Left kidney (tissue), 8 donors: ENCODE results near the gene STXBP2. TPM values are rescaled to one million over a fixed set of nuclear protein-coding genes. Genes with fewer than 3 reads are reported as not detected.

ENCODE experiments used
- DNase-seq: peaks from one replicate; pipeline ENCODE4 v3.0.0-alpha.2; 2013
- long read RNA-seq, 8 donors: transcript quantifications; one replicate each; lab custom pipeline, GENCODE V29; 2026
- polyA plus RNA-seq: library from polyadenylated mRNA; unstranded; fragments of 120-200 nt; gene quantifications from one replicate; pipeline ENCODE4 v1.2.1, GENCODE V29; 2013; ENCODE audit not compliant: insufficient read length

The STXBP2 gene
- 74.5 TPM for polyA plus RNA-seq
- long read RNA-seq, donor 1, transcript STXBP2-221 (4 exons, 716 nt) = minor isoform, 6 of 19 reads
- long read RNA-seq, donor 1, transcript STXBP2-201 (19 exons, 1,876 nt) = major isoform, 12 of 19 reads
- long read RNA-seq, donor 1, partial matches to known transcripts = 0 of 19 reads
- long read RNA-seq, donor 1, other reads (novel, unspliced or antisense) = 0 of 19 reads
- long read RNA-seq, donor 2, partial matches to known transcripts = 0 of 6 reads
- long read RNA-seq, donor 2, other reads (novel, unspliced or antisense) = 0 of 6 reads
- long read RNA-seq, donor 3, transcript STXBP2-201 (19 exons, 1,876 nt) = major isoform, 8 of 10 reads
- long read RNA-seq, donor 3, partial matches to known transcripts = 0 of 10 reads
- long read RNA-seq, donor 3, other reads (novel, unspliced or antisense) = 0 of 10 reads
- long read RNA-seq, donor 4, partial matches to known transcripts = 0 of 2 reads
- long read RNA-seq, donor 4, other reads (novel, unspliced or antisense) = 0 of 2 reads
- long read RNA-seq, donor 5, transcript STXBP2-201 (19 exons, 1,876 nt) = major isoform, 18 of 23 reads
- long read RNA-seq, donor 5, partial matches to known transcripts = 0 of 23 reads
- long read RNA-seq, donor 5, other reads (novel, unspliced or antisense) = 0 of 23 reads
- long read RNA-seq, donor 6, transcript STXBP2-201 (19 exons, 1,876 nt) = major isoform, 16 of 17 reads
- long read RNA-seq, donor 6, partial matches to known transcripts = 0 of 17 reads
- long read RNA-seq, donor 6, other reads (novel, unspliced or antisense) = 0 of 17 reads
- long read RNA-seq, donor 7, transcript STXBP2-201 (19 exons, 1,876 nt) = major isoform, 11 of 18 reads
- long read RNA-seq, donor 7, partial matches to known transcripts = 0 of 18 reads
- long read RNA-seq, donor 7, other reads (novel, unspliced or antisense) = 0 of 18 reads
- long read RNA-seq, donor 8, transcript STXBP2-201 (19 exons, 1,876 nt) = major isoform, 9 of 9 reads
- long read RNA-seq, donor 8, partial matches to known transcripts = 0 of 9 reads
- long read RNA-seq, donor 8, other reads (novel, unspliced or antisense) = 0 of 9 reads

GRCh38 chr19:7636691-7637373 lies at the start of gene STXBP2:
STXBP2 (plus strand) TSS chr19:7637110; CDS start chr19:7637150, 40 bp downstream.
- DNase-seq = peak; percentile 61

GRCh38 chr19:7589822-7590221 lies 47.1 kb upstream of the STXBP2 start:
- DNase-seq = no peak

GRCh38 chr19:7590256-7590655 lies 46.7 kb upstream of the STXBP2 start:
- DNase-seq = no peak

GRCh38 chr19:7595466-7596133 lies 41.3 kb upstream of the STXBP2 start, which contains the start of gene CAMSAP3:
CAMSAP3 (plus strand) TSS chr19:7595863; CDS start chr19:7596003, 140 bp downstream.
- DNase-seq = peak; percentile 61

GRCh38 chr19:7596211-7596937 lies 40.5 kb upstream of the STXBP2 start:
- no peak for DNase-seq

- DNase-seq = no peak
Measured at GRCh38 chr19:7597689-7598088, 39.2 kb upstream of the STXBP2 start.

GRCh38 chr19:7598180-7598579 lies 38.7 kb upstream of the STXBP2 start:
- DNase-seq = no peak

GRCh38 chr19:7600721-7601120 lies 36.2 kb upstream of the STXBP2 start:
- DNase-seq = no peak

- no peak for DNase-seq
Measured at GRCh38 chr19:7602240-7602934, 34.5 kb upstream of the STXBP2 start.

GRCh38 chr19:7602935-7603497 lies 33.9 kb upstream of the STXBP2 start:
- DNase-seq = no peak

GRCh38 chr19:7603919-7604318 lies 33.0 kb upstream of the STXBP2 start:
- no peak for DNase-seq

- DNase-seq = no peak
Measured at GRCh38 chr19:7605490-7606222, 31.3 kb upstream of the STXBP2 start.

GRCh38 chr19:7606289-7606688 lies 30.6 kb upstream of the STXBP2 start:
- no peak for DNase-seq

- DNase-seq = no peak
Measured at GRCh38 chr19:7607212-7607873, 29.6 kb upstream of the STXBP2 start.

GRCh38 chr19:7607874-7608560 lies 28.9 kb upstream of the STXBP2 start:
- no peak for DNase-seq

- DNase-seq = no peak
Measured at GRCh38 chr19:7610491-7611240, 26.2 kb upstream of the STXBP2 start.
